CD4-positive, CD25-positive, alpha-beta regulatory T cell (primary cell): ENCODE measurements around the gene MIF. TPM values are rescaled to one million over a fixed set of nuclear protein-coding genes. Genes with fewer than 3 reads are reported as not detected.
A peak's percentile ranks its signal among the peaks of the same experiment; 100 is the strongest.

ENCODE experiments used
- ATAC-seq, 2 donors: fragments of 150-1000 bp; cut with Tn5 transposase; one replicate each; pipeline ENCODE4 v1.10.0; 2021; ENCODE audit warnings: low read depth in 2 of 2, moderate number of reproducible peaks in 2 of 2, moderate library complexity in 1 of 2
- DNase-seq, 3 donors: peaks; one replicate each; pipeline versions ENCODE4 v3.0.0 to v3.0.0-alpha.2; 2012 to 2022; ENCODE audit warnings: mixed read lengths in 1 of 3
- H3K27ac ChIP-seq: one replicate; pipeline ENCODE4 v1.7.0; 2013; ENCODE audit warnings: mild to moderate bottlenecking, low read length; ENCODE audit not compliant: insufficient read depth, poor library complexity, severe bottlenecking
- H3K27me3 ChIP-seq: one replicate; pipeline ENCODE4 v1.7.0; 2013; ENCODE audit warnings: low read length; ENCODE audit not compliant: control insufficient read depth, insufficient read depth
- H3K36me3 ChIP-seq: one replicate; pipeline ENCODE4 v1.7.0; 2013; ENCODE audit warnings: mild to moderate bottlenecking, low read length, moderate library complexity; ENCODE audit not compliant: control insufficient read depth, insufficient read depth
- H3K4me1 ChIP-seq: 2 replicates; pipeline ENCODE4 v1.7.0; 2013; ENCODE audit warnings: mild to moderate bottlenecking, low read length; ENCODE audit not compliant: insufficient read depth, control insufficient read depth, poor library complexity, severe bottlenecking
- H3K4me3 ChIP-seq: one replicate; pipeline ENCODE4 v1.7.0; 2013; ENCODE audit warnings: low read depth, mild to moderate bottlenecking, low read length, moderate library complexity
- H3K9me3 ChIP-seq, 2 experiments: 1 replicate in 1 of 2; 2 replicates in 1 of 2; pipeline ENCODE4 v1.7.0; 2013; ENCODE audit warnings: low read length in 2 of 2, mild to moderate bottlenecking in 1 of 2, moderate library complexity in 1 of 2; ENCODE audit not compliant: control insufficient read depth in 2 of 2
- H3K27ac Mint-ChIP-seq, 3 donors: one replicate each; pipeline ENCODE4 v1.8.0; 2020 to 2022; ENCODE audit warnings: mild to moderate bottlenecking in 3 of 3, mixed read lengths in 3 of 3, moderate library complexity in 2 of 3
- H3K27me3 Mint-ChIP-seq: one replicate; pipeline ENCODE4 v1.8.0; 2022; ENCODE audit warnings: mild to moderate bottlenecking, mixed read lengths
- H3K36me3 Mint-ChIP-seq: one replicate; pipeline ENCODE4 v1.8.0; 2020; ENCODE audit warnings: mixed read lengths
- H3K4me1 Mint-ChIP-seq, 4 donors: one replicate each; pipeline ENCODE4 v1.8.0; 2020 to 2022; ENCODE audit warnings: mixed read lengths in 4 of 4, mild to moderate bottlenecking in 1 of 4
- H3K4me3 Mint-ChIP-seq, 4 donors: one replicate each; pipeline ENCODE4 v1.8.0; 2020 to 2022; ENCODE audit warnings: mild to moderate bottlenecking in 4 of 4, mixed read lengths in 4 of 4, moderate library complexity in 3 of 4
- H3K9me3 Mint-ChIP-seq, 7 donors: one replicate each; pipeline ENCODE4 v1.8.0; 2020 to 2022; ENCODE audit warnings: mixed read lengths in 7 of 7, mild to moderate bottlenecking in 3 of 7, moderate library complexity in 2 of 7
- polyA plus RNA-seq, 4 donors: library from polyadenylated mRNA; unstranded; fragments of 300-500 nt; fragmentation: Illumina TruSeq; gene quantifications; one replicate each; pipeline ENCODE4 v1.2.3, GENCODE V29; 2021
- total RNA-seq: library from RNA; stranded (reverse); gene quantifications from one replicate; pipeline ENCODE4 v1.2.3, GENCODE V29; 2022

Gene MIF
- total and polyA plus RNA-seq, 5 donors from 2014 or later, result 202 to 1,384 (median 1,147) TPM

DNA sequence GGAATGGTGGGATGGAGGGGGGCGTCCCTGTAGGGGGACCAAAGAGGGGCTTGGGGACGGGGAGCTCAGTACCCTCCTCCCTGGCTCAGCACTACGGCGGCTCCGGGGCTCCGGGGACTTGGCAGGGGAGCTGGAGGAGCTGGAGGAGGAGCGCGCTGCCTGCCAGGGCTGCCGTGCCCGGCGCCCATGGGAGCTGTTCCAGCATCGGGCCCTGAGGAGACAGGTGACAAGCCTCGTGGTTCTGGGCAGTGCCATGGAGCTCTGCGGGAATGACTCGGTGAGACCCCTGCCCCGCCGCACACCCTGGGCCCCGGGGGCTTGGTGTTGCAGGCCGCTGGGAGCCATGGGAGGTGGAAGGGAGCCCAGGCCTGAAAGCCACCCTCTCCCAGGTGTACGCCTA lies 11.8 kb upstream of the MIF start:
- no peak overlapping the region for H3K4me3 Mint-ChIP-seq
- no peaks in the 10 kb centered on the region for H3K27me3 Mint-ChIP-seq
- no peak for DNase-seq
- Histone ChIP-seq H3K27ac (no peak overlapping the region), H3K9me3 (no peaks in the 10 kb centered on the region), H3K36me3 (no peaks in the 10 kb centered on the region), H3K4me3 (no peak overlapping the region), H3K27me3 (no peaks in the 10 kb centered on the region), H3K4me1 (no peaks in the 10 kb centered on the region)
- H3K4me1 Mint-ChIP-seq, result no peaks in the 10 kb centered on the region
- H3K9me3 Mint-ChIP-seq, result peaks cover 0 to 2% (median 0%) of the 10 kb centered on the region in 7 donors
- ATAC-seq, result no peak
- H3K36me3 Mint-ChIP-seq, result peaks cover 20% of the 10 kb centered on the region
- no peak overlapping the region for H3K27ac Mint-ChIP-seq

DNA sequence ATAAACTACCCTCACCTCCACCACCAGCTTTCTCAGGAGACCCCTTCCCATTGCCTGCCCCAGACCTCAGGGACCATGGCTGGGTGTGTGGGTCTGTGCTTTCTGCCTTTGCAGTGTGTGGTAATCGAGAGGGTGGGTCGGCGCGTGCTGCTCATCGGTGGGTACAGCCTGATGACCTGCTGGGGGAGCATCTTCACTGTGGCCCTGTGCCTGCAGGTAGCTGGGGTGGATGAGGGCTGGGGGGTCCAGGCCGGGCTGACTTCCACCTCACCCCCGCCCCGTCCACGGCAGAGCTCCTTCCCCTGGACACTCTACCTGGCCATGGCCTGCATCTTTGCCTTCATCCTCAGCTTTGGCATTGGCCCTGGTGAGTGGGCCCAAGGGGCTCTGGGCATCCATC lies 10.5 kb upstream of the MIF start:
- Histone ChIP-seq H3K27me3 (no peaks in the 10 kb centered on the region), H3K9me3 (no peaks in the 10 kb centered on the region), H3K4me1 (no peaks in the 10 kb centered on the region), H3K36me3 (no peaks in the 10 kb centered on the region), H3K4me3 (no peak overlapping the region), H3K27ac (no peak overlapping the region)
- H3K36me3 Mint-ChIP-seq, result peaks cover 11% of the 10 kb centered on the region
- H3K27me3 Mint-ChIP-seq, result no peaks in the 10 kb centered on the region
- no peak overlapping the region for H3K4me3 Mint-ChIP-seq
- ATAC-seq (no peak), DNase-seq (no peak)
- peaks cover 0 to 2% (median 0%) of the 10 kb centered on the region in 7 donors for H3K9me3 Mint-ChIP-seq
- no peak overlapping the region for H3K27ac Mint-ChIP-seq
- no peaks in the 10 kb centered on the region for H3K4me1 Mint-ChIP-seq

DNA sequence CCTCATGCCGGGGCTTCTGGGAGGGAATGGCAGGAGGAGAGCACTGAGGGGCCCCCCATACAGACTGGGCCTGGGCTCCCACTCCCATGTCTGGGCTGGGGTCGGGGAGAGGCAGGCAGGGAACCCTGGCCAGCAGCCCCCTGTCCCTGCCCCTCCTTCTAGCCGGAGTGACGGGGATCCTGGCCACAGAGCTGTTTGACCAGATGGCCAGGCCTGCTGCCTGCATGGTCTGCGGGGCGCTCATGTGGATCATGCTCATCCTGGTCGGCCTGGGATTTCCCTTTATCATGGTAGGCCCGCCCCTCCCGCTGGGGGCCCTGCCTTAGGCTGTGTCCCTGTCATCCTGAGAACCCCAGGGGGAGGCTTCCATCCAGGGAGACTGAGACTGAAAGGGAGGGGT lies 10.0 kb upstream of the MIF start:
- ATAC-seq, result no peak
- H3K27ac Mint-ChIP-seq, result no peak overlapping the region
- no peaks in the 10 kb centered on the region for H3K4me1 ChIP-seq

GRCh38 chr22:23888615-23889401 lies 5.4 kb upstream of the MIF start:
- Mint-ChIP-seq H3K36me3 (no peaks in the 10 kb centered on the region), H3K4me1 (peaks cover 0 to 12% (median 2%) of the 10 kb centered on the region in 4 donors), H3K4me3 (no peak overlapping the region), H3K27me3 (peaks cover 4% of the 10 kb centered on the region), H3K9me3 (no peaks in the 10 kb centered on the region), H3K27ac (no peak overlapping the region)
- Histone ChIP-seq H3K27me3 (no peaks in the 10 kb centered on the region), H3K4me1 (peaks cover 6% of the 10 kb centered on the region), H3K4me3 (no peak overlapping the region), H3K9me3 (no peaks in the 10 kb centered on the region), H3K27ac (no peak overlapping the region), H3K36me3 (no peaks in the 10 kb centered on the region)
- DNase-seq (no peak), ATAC-seq (no peak)

More for the DNA sequence above, 10.0 kb upstream of the MIF start:
- Histone ChIP-seq H3K27me3 (no peaks in the 10 kb centered on the region), H3K9me3 (no peaks in the 10 kb centered on the region), H3K27ac (no peak overlapping the region), H3K36me3 (no peaks in the 10 kb centered on the region), H3K4me3 (no peak overlapping the region)
- Mint-ChIP-seq H3K4me1 (no peaks in the 10 kb centered on the region), H3K27me3 (no peaks in the 10 kb centered on the region), H3K9me3 (peaks cover 0 to 2% (median 0%) of the 10 kb centered on the region in 7 donors), H3K36me3 (peaks cover 9% of the 10 kb centered on the region), H3K4me3 (no peak overlapping the region)
- DNase-seq, result no peak

- Histone ChIP-seq H3K36me3 (no peaks in the 10 kb centered on the region), H3K4me1 (peaks cover 7% of the 10 kb centered on the region), H3K9me3 (no peaks in the 10 kb centered on the region), H3K4me3 (no peak overlapping the region), H3K27ac (no peak overlapping the region), H3K27me3 (no peaks in the 10 kb centered on the region)
- Mint-ChIP-seq H3K4me3 (no peak overlapping the region), H3K27ac (peak overlapping the region in 1 of 3 donors; percentile 42), H3K4me1 (peaks cover 0 to 15% (median 5%) of the 10 kb centered on the region in 4 donors), H3K27me3 (peaks cover 4% of the 10 kb centered on the region), H3K36me3 (no peaks in the 10 kb centered on the region), H3K9me3 (no peaks in the 10 kb centered on the region)
- DNase-seq, result no peak
- no peak for ATAC-seq
These were observed 4.6 kb upstream of the MIF start for GRCh38 chr22:23889620-23890019.

- peaks cover 4% of the 10 kb centered on the region for H3K27me3 Mint-ChIP-seq
- DNase-seq, result no peak
- H3K27me3 ChIP-seq, result no peaks in the 10 kb centered on the region
- no peak overlapping the region for H3K27ac ChIP-seq
- H3K9me3 ChIP-seq, result no peaks in the 10 kb centered on the region
- H3K27ac Mint-ChIP-seq, result peak overlapping the region in 2 of 3 donors; percentile 70 to 88
- peak overlapping the region in 3 of 4 donors; percentile 63 to 98 (median 80) for H3K4me3 Mint-ChIP-seq
- H3K36me3 Mint-ChIP-seq, result no peaks in the 10 kb centered on the region
- H3K4me1 Mint-ChIP-seq, result peaks cover 0 to 32% (median 11%) of the 10 kb centered on the region in 4 donors
- peaks cover 24% of the 10 kb centered on the region for H3K4me1 ChIP-seq
- H3K36me3 ChIP-seq, result peaks cover 2% of the 10 kb centered on the region
- H3K4me3 ChIP-seq, result no peak overlapping the region
- no peak for ATAC-seq
- peaks cover 0 to 2% (median 0%) of the 10 kb centered on the region in 7 donors for H3K9me3 Mint-ChIP-seq
These were observed 2.5 kb upstream of the MIF start for GRCh38 chr22:23891726-23892125.

- H3K27ac ChIP-seq, result no peak overlapping the region
- Mint-ChIP-seq H3K27ac (peak overlapping the region in 2 of 3 donors; percentile 70 to 88), H3K4me3 (peak overlapping the region in 3 of 4 donors; percentile 57 to 98 (median 80)), H3K4me1 (peaks cover 0 to 35% (median 11%) of the 10 kb centered on the region in 4 donors), H3K27me3 (peaks cover 4% of the 10 kb centered on the region), H3K36me3 (peaks cover 3% of the 10 kb centered on the region), H3K9me3 (peaks cover 0 to 2% (median 0%) of the 10 kb centered on the region in 7 donors)
- no peak overlapping the region for H3K4me3 ChIP-seq
- peaks cover 24% of the 10 kb centered on the region for H3K4me1 ChIP-seq
- peaks cover 6% of the 10 kb centered on the region for H3K36me3 ChIP-seq
- H3K27me3 ChIP-seq, result no peaks in the 10 kb centered on the region
- DNase-seq (no peak), ATAC-seq (no peak)
- H3K9me3 ChIP-seq, result no peaks in the 10 kb centered on the region
These were observed 2.1 kb upstream of the MIF start for GRCh38 chr22:23892130-23892529.

- Mint-ChIP-seq H3K4me1 (peaks cover 0 to 37% (median 11%) of the 10 kb centered on the region in 4 donors), H3K27ac (peak overlapping the region; percentile 70 to 98 (median 88)), H3K36me3 (peaks cover 5% of the 10 kb centered on the region), H3K27me3 (peaks cover 4% of the 10 kb centered on the region), H3K4me3 (peak overlapping the region in 3 of 4 donors; percentile 80 to 98 (median 93)), H3K9me3 (peaks cover 0 to 2% (median 0%) of the 10 kb centered on the region in 7 donors)
- no peak overlapping the region for H3K27ac ChIP-seq
- H3K9me3 ChIP-seq, result no peaks in the 10 kb centered on the region
- DNase-seq (no peak), ATAC-seq (no peak)
- H3K4me1 ChIP-seq, result peaks cover 24% of the 10 kb centered on the region
- no peak overlapping the region for H3K4me3 ChIP-seq
- H3K27me3 ChIP-seq, result no peaks in the 10 kb centered on the region
- H3K36me3 ChIP-seq, result peaks cover 6% of the 10 kb centered on the region
These were observed 1.5 kb upstream of the MIF start for GRCh38 chr22:23892706-23893105.
